Measurements from ENCODE around the gene FCHO2.
"Not testable (repeated sequence)": the region's sequence is repeated elsewhere in the genome, so short reads cannot be mapped to it uniquely, and the experiment has no call there.

DNA sequence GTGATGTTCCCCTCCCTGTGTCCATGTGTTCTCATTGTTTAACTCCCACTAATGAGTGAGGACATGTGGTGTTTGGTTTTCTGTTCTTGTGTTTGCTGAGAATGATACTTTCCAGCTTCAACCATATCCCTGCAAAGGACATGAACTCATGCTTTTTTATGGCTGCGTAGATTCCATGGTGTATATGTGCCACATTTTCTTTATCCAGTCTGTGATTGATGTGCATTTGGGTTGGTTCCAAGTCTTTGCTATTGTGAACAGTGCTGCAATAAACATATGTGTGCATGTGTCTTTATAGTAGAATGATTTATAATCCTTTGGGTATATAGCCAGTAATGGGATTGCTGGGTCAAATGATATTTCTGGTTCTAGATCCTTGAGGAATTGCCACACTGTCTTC, 21.0 kb downstream of the FCHO2 start:
- TF ChIP-seq, protein P1, sequence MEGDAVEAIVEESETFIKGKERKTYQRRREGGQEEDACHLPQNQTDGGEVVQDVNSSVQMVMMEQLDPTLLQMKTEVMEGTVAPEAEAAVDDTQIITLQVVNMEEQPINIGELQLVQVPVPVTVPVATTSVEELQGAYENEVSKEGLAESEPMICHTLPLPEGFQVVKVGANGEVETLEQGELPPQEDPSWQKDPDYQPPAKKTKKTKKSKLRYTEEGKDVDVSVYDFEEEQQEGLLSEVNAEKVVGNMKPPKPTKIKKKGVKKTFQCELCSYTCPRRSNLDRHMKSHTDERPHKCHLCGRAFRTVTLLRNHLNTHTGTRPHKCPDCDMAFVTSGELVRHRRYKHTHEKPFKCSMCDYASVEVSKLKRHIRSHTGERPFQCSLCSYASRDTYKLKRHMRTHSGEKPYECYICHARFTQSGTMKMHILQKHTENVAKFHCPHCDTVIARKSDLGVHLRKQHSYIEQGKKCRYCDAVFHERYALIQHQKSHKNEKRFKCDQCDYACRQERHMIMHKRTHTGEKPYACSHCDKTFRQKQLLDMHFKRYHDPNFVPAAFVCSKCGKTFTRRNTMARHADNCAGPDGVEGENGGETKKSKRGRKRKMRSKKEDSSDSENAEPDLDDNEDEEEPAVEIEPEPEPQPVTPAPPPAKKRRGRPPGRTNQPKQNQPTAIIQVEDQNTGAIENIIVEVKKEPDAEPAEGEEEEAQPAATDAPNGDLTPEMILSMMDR (conservative IDR thresholded peaks at IDR 0.05 in 1 of 2, IDR thresholded peaks at IDR 0.05 in 1 of 2; ENCODE audit: extremely low read depth in 1 of 2, insufficient read depth in 1 of 2, low read depth in 1 of 2, low read length in 2 of 2), result not testable (repeated sequence)
- not testable (repeated sequence) for TF ChIP-seq EZH2 (IDR thresholded peaks at IDR 0.05; ENCODE audit: borderline replicate concordance, low read length)

Measured in mammary epithelial cell (primary cell).